ENCODE data around the gene ASCC1. TPM values are rescaled to one million over a fixed set of nuclear protein-coding genes. Genes with fewer than 3 reads are reported as not detected.

Gene ASCC1
- total and polyA plus RNA-seq, 2 of the 13 experiments (the other 11 are each of a cell fraction or from before 2014, with no cell fraction given): 21.6 to 30.1 TPM

- TF ChIP-seq ZSCAN25 (CRISPR knock-in tag; IDR thresholded peaks at IDR 0.05) (no peak), BORCS8-MEF2B (CRISPR knock-in tag; IDR thresholded peaks at IDR 0.05) (no peak), ZNF17 (CRISPR knock-in tag; IDR thresholded peaks at IDR 0.05) (no peak), DNMT1 (CRISPR knock-in tag; IDR thresholded peaks at IDR 0.05) (no peak), ZNF672 (CRISPR knock-in tag; IDR thresholded peaks at IDR 0.05) (no peak), ZBTB1 (CRISPR knock-in tag; IDR thresholded peaks at IDR 0.05; ENCODE audit: borderline replicate concordance) (no peak), SP5 (CRISPR knock-in tag; IDR thresholded peaks at IDR 0.05; ENCODE audit: borderline replicate concordance, low read depth) (no peak)
- TF ChIP-seq, protein P1, sequence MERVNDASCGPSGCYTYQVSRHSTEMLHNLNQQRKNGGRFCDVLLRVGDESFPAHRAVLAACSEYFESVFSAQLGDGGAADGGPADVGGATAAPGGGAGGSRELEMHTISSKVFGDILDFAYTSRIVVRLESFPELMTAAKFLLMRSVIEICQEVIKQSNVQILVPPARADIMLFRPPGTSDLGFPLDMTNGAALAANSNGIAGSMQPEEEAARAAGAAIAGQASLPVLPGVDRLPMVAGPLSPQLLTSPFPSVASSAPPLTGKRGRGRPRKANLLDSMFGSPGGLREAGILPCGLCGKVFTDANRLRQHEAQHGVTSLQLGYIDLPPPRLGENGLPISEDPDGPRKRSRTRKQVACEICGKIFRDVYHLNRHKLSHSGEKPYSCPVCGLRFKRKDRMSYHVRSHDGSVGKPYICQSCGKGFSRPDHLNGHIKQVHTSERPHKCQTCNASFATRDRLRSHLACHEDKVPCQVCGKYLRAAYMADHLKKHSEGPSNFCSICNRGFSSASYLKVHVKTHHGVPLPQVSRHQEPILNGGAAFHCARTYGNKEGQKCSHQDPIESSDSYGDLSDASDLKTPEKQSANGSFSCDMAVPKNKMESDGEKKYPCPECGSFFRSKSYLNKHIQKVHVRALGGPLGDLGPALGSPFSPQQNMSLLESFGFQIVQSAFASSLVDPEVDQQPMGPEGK (CRISPR knock-in tag; IDR thresholded peaks at IDR 0.05): no peak
Observed at GRCh38 chr10:72075376-72076115, 140.5 kb downstream of the ASCC1 start (continued).

DNA sequence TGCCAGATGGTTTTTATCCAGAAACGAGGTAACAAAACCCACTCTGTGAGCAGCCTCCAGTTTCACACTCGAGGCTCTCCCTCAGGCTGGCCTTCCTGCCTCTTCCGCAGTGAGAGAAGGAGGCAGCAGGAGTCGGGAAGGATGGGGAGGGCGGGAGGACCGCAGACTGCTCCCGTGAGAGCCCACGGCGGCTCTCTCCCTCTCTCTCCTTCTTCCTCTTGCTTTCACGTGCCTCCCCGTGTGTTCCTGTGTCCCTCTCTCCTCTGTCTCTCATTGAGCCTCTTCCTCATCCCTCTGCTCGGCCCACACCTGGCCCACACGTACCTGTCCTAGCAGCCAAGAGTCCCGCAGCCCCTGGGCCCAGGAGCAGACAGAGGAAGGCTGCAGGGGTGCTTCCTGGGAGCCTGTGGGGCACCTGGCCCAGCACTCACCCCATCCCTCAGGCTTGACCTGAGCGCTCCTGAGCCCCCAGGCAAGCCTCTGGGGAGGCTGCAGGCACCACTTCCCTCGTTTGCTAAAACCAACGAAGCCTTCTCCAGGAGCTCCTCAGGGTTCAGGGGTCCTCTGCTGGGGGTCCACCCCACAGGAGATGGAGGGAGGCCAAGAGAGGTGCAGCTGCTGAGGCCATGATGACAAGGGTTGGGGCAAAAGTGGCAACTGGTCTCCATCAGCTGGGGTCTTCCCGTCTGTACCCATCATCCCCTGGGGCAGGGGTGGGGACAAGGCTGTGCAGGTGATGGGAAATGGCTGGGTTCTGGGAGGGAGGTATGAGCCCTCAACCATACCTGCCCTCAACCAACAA is 141.3 kb downstream of the ASCC1 start:
- Histone ChIP-seq H3K4me2 (ENCODE audit: low read depth, low read length) (no peak overlapping the region), H3K27me3 (ENCODE audit: control insufficient read depth in 1 of 2, insufficient read depth in 2 of 2, low read length in 2 of 2) (peaks cover 4 to 34% of the 10 kb centered on the region in 2 experiments), H3K79me2 (ENCODE audit: insufficient read depth, low read length) (no peaks in the 10 kb centered on the region), H3K4me3 (replicated peaks in 1 of 3; ENCODE audit: insufficient read depth in 1 of 3, low read depth in 2 of 3, low read length in 3 of 3) (no peak overlapping the region), H3K27ac (ENCODE audit: extremely low read length, insufficient read depth, low read length) (no peak overlapping the region), H3K4me1 (ENCODE audit: insufficient read depth, low read length) (peaks cover 35% of the 10 kb centered on the region), H3K36me3 (replicated peaks in 1 of 2; ENCODE audit: control insufficient read depth in 1 of 2, insufficient read depth in 2 of 2, low read length in 2 of 2) (no peaks in the 10 kb centered on the region), H3K9ac (ENCODE audit: insufficient read depth, low read depth, low read length) (no peak overlapping the region), H4K20me1 (ENCODE audit: insufficient read depth, low read length) (no peaks in the 10 kb centered on the region), H2AFZ (ENCODE audit: low read length) (no peak overlapping the region), H3K9me3 (ENCODE audit: low read length) (no peaks in the 10 kb centered on the region)
- intact Hi-C loops (cut with micrococcal nuclease; ENCODE audit: unreplicated experiment) (no loop called here), in situ Hi-C loops (cut with HindIII; ENCODE audit: extremely low pct_ligation_motif_present, low pct_unique_long_range_greater_than_20kb) (loop anchor here (25.0 kb wide), 1 partner anchor 263 kb away; no protein-coding TSS in a partner anchor)
- BruUV-seq (replicated peaks): no TSS peak
- ATAC-seq: no peak
- FAIRE-seq: no peak
- 34% methylated on average over 16 of the region's 18 CpGs for WGBS (ENCODE audit: low lambda C conversion rate)
- CTCF ChIA-PET (ENCODE audit: low intra/inter-chr PET ratio, low total read pairs): no interaction called here
- no peak for DNase-seq (ENCODE audit: low spot score)
- POLR2A ChIA-PET: no interaction called here
- TF ChIP-seq ZNF557 (CRISPR knock-in tag; IDR thresholded peaks at IDR 0.05) (no peak), HMGA1 (CRISPR knock-in tag; conservative IDR thresholded peaks at IDR 0.05) (no peak), ZNF280D (CRISPR knock-in tag; IDR thresholded peaks at IDR 0.05) (no peak), GTF3A (CRISPR knock-in tag; conservative IDR thresholded peaks at IDR 0.05) (no peak)

Measured in HepG2 (cell line).